ENCODE results near the gene GRAP2. TPM values are rescaled to one million over a fixed set of nuclear protein-coding genes. Genes with fewer than 3 reads are reported as not detected.

Gene GRAP2
- total RNA-seq, 1 donor, result not detected

- Histone ChIP-seq H3K27me3 (ENCODE audit: insufficient read depth, low read length) (peaks cover 29% of the 10 kb centered on the region), H3K4me3 (ENCODE audit: insufficient read depth, low read length) (no peak overlapping the region), H3K27ac (ENCODE audit: low read depth, low read length) (no peak overlapping the region), H4K20me1 (ENCODE audit: insufficient read depth, low read length) (no peaks in the 10 kb centered on the region), H3K79me2 (ENCODE audit: insufficient read depth, low read length) (no peaks in the 10 kb centered on the region), H3K9me3 (ENCODE audit: low read depth, low read length) (no peaks in the 10 kb centered on the region), H2AFZ (ENCODE audit: low read length) (no peak overlapping the region), H3K4me2 (ENCODE audit: insufficient read depth, low read length) (no peak overlapping the region), H3K4me1 (ENCODE audit: insufficient read depth, low read length) (no peaks in the 10 kb centered on the region), H3K36me3 (ENCODE audit: insufficient read depth, low read length) (no peaks in the 10 kb centered on the region)
- no peak for DNase-seq (ENCODE audit: insufficient read length, low spot score, missing footprints)
- TF ChIP-seq CTCF (IDR thresholded peaks at IDR 0.05; ENCODE audit: extremely low read depth, low read depth, low read length), result no peak
Observed at GRCh38 chr22:39936523-39937145, 35.8 kb downstream of the GRAP2 start.

- Histone ChIP-seq H3K27me3 (ENCODE audit: insufficient read depth, low read length) (peaks cover 29% of the 10 kb centered on the region), H3K4me3 (ENCODE audit: insufficient read depth, low read length) (no peak overlapping the region), H2AFZ (ENCODE audit: low read length) (no peak overlapping the region), H3K4me2 (ENCODE audit: insufficient read depth, low read length) (no peak overlapping the region), H3K27ac (ENCODE audit: low read depth, low read length) (no peak overlapping the region), H3K36me3 (ENCODE audit: insufficient read depth, low read length) (no peaks in the 10 kb centered on the region), H3K9me3 (ENCODE audit: low read depth, low read length) (no peaks in the 10 kb centered on the region), H3K4me1 (ENCODE audit: insufficient read depth, low read length) (no peaks in the 10 kb centered on the region), H3K79me2 (ENCODE audit: insufficient read depth, low read length) (no peaks in the 10 kb centered on the region), H4K20me1 (ENCODE audit: insufficient read depth, low read length) (no peaks in the 10 kb centered on the region)
- DNase-seq (ENCODE audit: insufficient read length, low spot score, missing footprints), result no peak
- TF ChIP-seq CTCF (IDR thresholded peaks at IDR 0.05; ENCODE audit: extremely low read depth, low read depth, low read length), result no peak
Observed at GRCh38 chr22:39937906-39938305, 37.0 kb downstream of the GRAP2 start.

GRCh38 chr22:39938509-39939111 lies 37.7 kb downstream of the GRAP2 start:
- TF ChIP-seq CTCF (IDR thresholded peaks at IDR 0.05; ENCODE audit: extremely low read depth, low read depth, low read length), result no peak
- H3K27me3 ChIP-seq (ENCODE audit: insufficient read depth, low read length), result peaks cover 29% of the 10 kb centered on the region

GRCh38 chr22:39939830-39940229 lies 38.9 kb downstream of the GRAP2 start:
- Histone ChIP-seq H2AFZ (ENCODE audit: low read length) (no peak overlapping the region), H3K9me3 (ENCODE audit: low read depth, low read length) (no peaks in the 10 kb centered on the region), H3K27ac (ENCODE audit: low read depth, low read length) (no peak overlapping the region), H3K36me3 (ENCODE audit: insufficient read depth, low read length) (no peaks in the 10 kb centered on the region), H4K20me1 (ENCODE audit: insufficient read depth, low read length) (no peaks in the 10 kb centered on the region), H3K27me3 (ENCODE audit: insufficient read depth, low read length) (peaks cover 26% of the 10 kb centered on the region), H3K79me2 (ENCODE audit: insufficient read depth, low read length) (no peaks in the 10 kb centered on the region), H3K4me1 (ENCODE audit: insufficient read depth, low read length) (no peaks in the 10 kb centered on the region), H3K4me2 (ENCODE audit: insufficient read depth, low read length) (no peak overlapping the region), H3K4me3 (ENCODE audit: insufficient read depth, low read length) (no peak overlapping the region)
- no peak for TF ChIP-seq CTCF (IDR thresholded peaks at IDR 0.05; ENCODE audit: extremely low read depth, low read depth, low read length)
- DNase-seq (ENCODE audit: insufficient read length, low spot score, missing footprints), result no peak

More at GRCh38 chr22:39938509-39939111, 37.7 kb downstream of the GRAP2 start:
- Histone ChIP-seq H3K4me1 (ENCODE audit: insufficient read depth, low read length) (no peaks in the 10 kb centered on the region), H3K36me3 (ENCODE audit: insufficient read depth, low read length) (no peaks in the 10 kb centered on the region), H3K4me3 (ENCODE audit: insufficient read depth, low read length) (no peak overlapping the region), H3K79me2 (ENCODE audit: insufficient read depth, low read length) (no peaks in the 10 kb centered on the region), H3K27ac (ENCODE audit: low read depth, low read length) (no peak overlapping the region), H3K9me3 (ENCODE audit: low read depth, low read length) (no peaks in the 10 kb centered on the region), H2AFZ (ENCODE audit: low read length) (no peak overlapping the region), H4K20me1 (ENCODE audit: insufficient read depth, low read length) (no peaks in the 10 kb centered on the region), H3K4me2 (ENCODE audit: insufficient read depth, low read length) (no peak overlapping the region)
- DNase-seq (ENCODE audit: insufficient read length, low spot score, missing footprints), result no peak
